ENCODE measurements around the gene APC. TPM values are rescaled to one million over a fixed set of nuclear protein-coding genes. Genes with fewer than 3 reads are reported as not detected.

APC gene
- total RNA-seq, 1 donor from 2014 or later = 47.0 TPM

GRCh38 chr5:112867411-112867810 is 129.7 kb downstream of the APC start:
- H3K27me3 ChIP-seq (ENCODE audit: control insufficient read depth, insufficient read depth, low read length) = no peaks in the 10 kb centered on the region
- no peak for TF ChIP-seq CTCF (IDR thresholded peaks at IDR 0.05; ENCODE audit: insufficient read depth, low read length, poor library complexity, severe bottlenecking)
- H3K36me3 ChIP-seq (ENCODE audit: control insufficient read depth, insufficient read depth, low read length) = peaks cover 1% of the 10 kb centered on the region
- H3K4me3 ChIP-seq (ENCODE audit: low read depth, low read length) = no peak overlapping the region
- no peak for DNase-seq (ENCODE audit: low read depth)

- no peak for DNase-seq (ENCODE audit: low read depth)
- H3K27me3 ChIP-seq (ENCODE audit: control insufficient read depth, insufficient read depth, low read length) = no peaks in the 10 kb centered on the region
- no peak overlapping the region for H3K4me3 ChIP-seq (ENCODE audit: low read depth, low read length)
- no peak for TF ChIP-seq CTCF (IDR thresholded peaks at IDR 0.05; ENCODE audit: insufficient read depth, low read length, poor library complexity, severe bottlenecking)
- H3K36me3 ChIP-seq (ENCODE audit: control insufficient read depth, insufficient read depth, low read length) = peaks cover 1% of the 10 kb centered on the region
Measured at GRCh38 chr5:112869948-112870347, 132.3 kb downstream of the APC start.

- H3K4me3 ChIP-seq (ENCODE audit: low read depth, low read length) = no peak overlapping the region
- H3K27me3 ChIP-seq (ENCODE audit: control insufficient read depth, insufficient read depth, low read length) = no peaks in the 10 kb centered on the region
- TF ChIP-seq CTCF (IDR thresholded peaks at IDR 0.05; ENCODE audit: insufficient read depth, low read length, poor library complexity, severe bottlenecking) = no peak
- no peak for DNase-seq (ENCODE audit: low read depth)
- peaks cover 1% of the 10 kb centered on the region for H3K36me3 ChIP-seq (ENCODE audit: control insufficient read depth, insufficient read depth, low read length)
Measured at GRCh38 chr5:112870966-112871365, 133.3 kb downstream of the APC start.

GRCh38 chr5:112876362-112876761 is 138.7 kb downstream of the APC start:
- TF ChIP-seq CTCF (IDR thresholded peaks at IDR 0.05; ENCODE audit: insufficient read depth, low read length, poor library complexity, severe bottlenecking) = no peak
- DNase-seq (ENCODE audit: low read depth) = no peak
- no peaks in the 10 kb centered on the region for H3K36me3 ChIP-seq (ENCODE audit: control insufficient read depth, insufficient read depth, low read length)

GRCh38 chr5:112878101-112878500 is 140.4 kb downstream of the APC start:
- Histone ChIP-seq H3K36me3 (ENCODE audit: control insufficient read depth, insufficient read depth, low read length) (no peaks in the 10 kb centered on the region), H3K4me3 (ENCODE audit: low read depth, low read length) (no peak overlapping the region), H3K27me3 (ENCODE audit: control insufficient read depth, insufficient read depth, low read length) (no peaks in the 10 kb centered on the region)
- no peak for DNase-seq (ENCODE audit: low read depth)
- TF ChIP-seq CTCF (IDR thresholded peaks at IDR 0.05; ENCODE audit: insufficient read depth, low read length, poor library complexity, severe bottlenecking) = no peak

More at GRCh38 chr5:112876362-112876761, 138.7 kb downstream of the APC start:
- H3K4me3 ChIP-seq (ENCODE audit: low read depth, low read length) = no peak overlapping the region
- no peaks in the 10 kb centered on the region for H3K27me3 ChIP-seq (ENCODE audit: control insufficient read depth, insufficient read depth, low read length)

GRCh38 chr5:112878760-112879159 is 141.1 kb downstream of the APC start:
- TF ChIP-seq CTCF (IDR thresholded peaks at IDR 0.05; ENCODE audit: insufficient read depth, low read length, poor library complexity, severe bottlenecking) = no peak

More at GRCh38 chr5:112878760-112879159, 141.1 kb downstream of the APC start:
- H3K27me3 ChIP-seq (ENCODE audit: control insufficient read depth, insufficient read depth, low read length) = no peaks in the 10 kb centered on the region
- DNase-seq (ENCODE audit: low read depth) = peak; percentile 29
- H3K4me3 ChIP-seq (ENCODE audit: low read depth, low read length) = no peak overlapping the region
- H3K36me3 ChIP-seq (ENCODE audit: control insufficient read depth, insufficient read depth, low read length) = no peaks in the 10 kb centered on the region
